Measurements from ENCODE around the gene PCYT1A.

PCYT1A gene

DNA sequence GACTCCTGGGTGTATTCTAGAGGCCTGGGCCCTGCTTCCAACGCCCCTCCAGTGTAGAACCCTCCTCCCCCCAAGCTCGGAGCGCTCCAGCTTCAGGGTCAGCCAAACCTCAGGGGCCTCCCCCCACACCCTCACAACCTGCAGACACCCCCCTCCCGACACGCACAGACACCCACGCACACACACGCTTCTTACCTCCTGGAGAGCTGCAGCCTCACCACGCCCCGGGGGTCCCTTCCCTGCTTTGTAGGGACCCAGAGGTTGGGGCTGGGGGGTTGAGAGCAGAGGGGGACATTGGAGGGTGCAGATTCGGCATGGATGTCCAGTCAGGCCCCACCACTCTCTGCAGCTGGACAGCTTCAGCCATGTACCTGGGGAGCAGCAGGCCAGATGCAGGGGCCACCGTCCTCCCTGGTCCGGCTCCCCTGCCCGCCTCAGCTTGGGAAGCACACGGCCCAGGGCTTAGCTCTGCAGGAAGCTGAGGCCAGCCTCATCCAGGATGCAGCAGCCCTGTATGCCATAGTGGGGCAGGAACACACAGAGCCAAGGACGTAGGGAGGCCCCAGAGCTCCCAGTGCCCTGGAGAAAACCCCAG, 89.3 kb downstream of the PCYT1A start:
- H3K27me3 ChIP-seq: peaks cover 0 to 8% of the 10 kb centered on the region in 2 donors
- no peak overlapping the region for H3K27ac ChIP-seq
- no peak for DNase-seq
- intact Hi-C loops (cut with DNase I; ENCODE audit: low total_unique reads): no loop called here
- H3K36me3 ChIP-seq: no peaks in the 10 kb centered on the region
- no peak for TF ChIP-seq CTCF (IDR thresholded peaks at IDR 0.05)
- no peaks in the 10 kb centered on the region for H3K9me3 ChIP-seq
- no peak overlapping the region for H3K4me3 ChIP-seq
- H3K4me1 ChIP-seq: no peaks in the 10 kb centered on the region

DNA sequence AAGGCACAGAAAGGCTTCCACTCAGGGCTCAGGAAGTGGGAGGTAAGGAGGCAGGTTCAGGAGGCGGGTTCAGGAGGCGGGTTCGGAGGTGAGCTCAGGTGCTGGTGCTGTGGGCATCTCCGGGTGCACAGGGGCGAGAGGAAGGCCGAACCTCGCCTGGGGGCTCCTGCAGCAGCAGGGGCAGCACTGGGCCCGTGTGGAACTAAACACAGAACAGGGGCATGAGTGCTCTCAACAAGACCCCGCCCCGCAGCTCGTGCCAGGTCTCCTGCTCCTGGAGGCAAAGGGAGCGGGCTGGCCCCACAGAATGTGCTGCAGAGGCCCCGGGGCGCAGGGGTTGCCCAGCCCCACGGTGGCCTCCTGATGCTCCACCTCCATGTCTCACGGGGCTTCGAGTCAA, 90.0 kb downstream of the PCYT1A start:
- DNase-seq: no peak
- no peaks in the 10 kb centered on the region for H3K9me3 ChIP-seq
- H3K4me1 ChIP-seq: no peaks in the 10 kb centered on the region
- no peak overlapping the region for H3K4me3 ChIP-seq
- peaks cover 0 to 3% of the 10 kb centered on the region in 2 donors for H3K27me3 ChIP-seq
- intact Hi-C loops (cut with DNase I; ENCODE audit: low total_unique reads): loop anchor here (2.0 kb wide), 1 partner anchor 123 kb away; no protein-coding TSS in a partner anchor
- no peak for TF ChIP-seq CTCF (IDR thresholded peaks at IDR 0.05)
- no peaks in the 10 kb centered on the region for H3K36me3 ChIP-seq
- H3K27ac ChIP-seq: no peak overlapping the region

DNA sequence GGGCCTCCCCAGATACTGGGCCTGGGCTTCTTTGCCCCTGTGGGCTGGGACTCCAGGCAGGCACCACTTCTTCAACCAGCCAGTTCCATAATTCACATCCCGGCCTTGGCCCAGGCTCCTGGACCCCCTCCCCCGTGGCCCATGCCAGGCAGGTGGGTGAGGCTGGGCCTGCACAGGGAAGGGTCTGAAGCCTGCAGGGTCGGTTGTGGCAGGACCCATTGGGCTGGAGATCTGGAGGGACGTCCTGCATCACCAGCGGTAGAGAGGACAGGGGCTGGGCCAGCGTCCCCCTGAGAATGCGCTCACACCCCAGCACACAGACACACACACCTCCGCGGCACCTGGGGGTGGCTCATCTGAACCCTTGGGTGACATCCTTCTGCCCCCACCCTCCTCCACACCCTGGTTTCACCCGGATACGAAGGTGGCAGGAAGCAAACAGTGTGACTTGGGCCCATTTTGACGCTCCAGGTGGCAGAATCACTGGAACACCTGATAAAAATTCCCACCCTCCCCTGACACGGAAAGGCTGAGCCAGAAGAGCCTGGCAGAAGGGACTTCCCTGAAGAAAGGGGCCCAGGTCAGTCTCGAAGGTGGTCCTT, 91.8 kb downstream of the PCYT1A start:
- H3K9me3 ChIP-seq: no peaks in the 10 kb centered on the region
- no peak for DNase-seq
- H3K4me3 ChIP-seq: no peak overlapping the region
- no peaks in the 10 kb centered on the region for H3K36me3 ChIP-seq
- H3K4me1 ChIP-seq: no peaks in the 10 kb centered on the region
- TF ChIP-seq CTCF (IDR thresholded peaks at IDR 0.05): no peak
- intact Hi-C loops (cut with DNase I; ENCODE audit: low total_unique reads): loop anchor here (2.0 kb wide), 1 partner anchor 121 kb away; no protein-coding TSS in a partner anchor
- H3K27me3 ChIP-seq: no peaks in the 10 kb centered on the region
- H3K27ac ChIP-seq: no peak overlapping the region

GRCh38 chr3:196194542-196194915, 93.0 kb downstream of the PCYT1A start:
- H3K4me1 ChIP-seq: no peaks in the 10 kb centered on the region
- intact Hi-C loops (cut with DNase I; ENCODE audit: low total_unique reads): no loop called here
- no peaks in the 10 kb centered on the region for H3K27me3 ChIP-seq
- no peak overlapping the region for H3K27ac ChIP-seq
- no peak for DNase-seq
- no peaks in the 10 kb centered on the region for H3K9me3 ChIP-seq
- no peak overlapping the region for H3K4me3 ChIP-seq
- H3K36me3 ChIP-seq: no peaks in the 10 kb centered on the region
- no peak for TF ChIP-seq CTCF (IDR thresholded peaks at IDR 0.05)

- H3K4me1 ChIP-seq: no peaks in the 10 kb centered on the region
- peak; percentile 51 to 74 for DNase-seq
Observed at GRCh38 chr3:196193736-196194541, 93.6 kb downstream of the PCYT1A start.

More at GRCh38 chr3:196193736-196194541, 93.6 kb downstream of the PCYT1A start:
- no peaks in the 10 kb centered on the region for H3K27me3 ChIP-seq
- no peaks in the 10 kb centered on the region for H3K9me3 ChIP-seq
- intact Hi-C loops (cut with DNase I; ENCODE audit: low total_unique reads): no loop called here
- no peak overlapping the region for H3K27ac ChIP-seq
- H3K36me3 ChIP-seq: no peaks in the 10 kb centered on the region
- TF ChIP-seq CTCF (IDR thresholded peaks at IDR 0.05): no peak
- no peak overlapping the region for H3K4me3 ChIP-seq
